GM21360 (cell line): ENCODE results near the gene PIP4K2A.
"Not testable (repeated sequence)": the region's sequence is repeated elsewhere in the genome, so short reads cannot be mapped to it uniquely, and the experiment has no call there.

Experiments
- ATAC-seq: cut with Tn5 transposase; IDR thresholded peaks from one replicate; pipeline ENCODE4 v1.9.1; 2021; ENCODE audit warnings: mild to moderate bottlenecking, moderate library complexity; ENCODE audit not compliant: unreplicated experiment

PIP4K2A gene

DNA sequence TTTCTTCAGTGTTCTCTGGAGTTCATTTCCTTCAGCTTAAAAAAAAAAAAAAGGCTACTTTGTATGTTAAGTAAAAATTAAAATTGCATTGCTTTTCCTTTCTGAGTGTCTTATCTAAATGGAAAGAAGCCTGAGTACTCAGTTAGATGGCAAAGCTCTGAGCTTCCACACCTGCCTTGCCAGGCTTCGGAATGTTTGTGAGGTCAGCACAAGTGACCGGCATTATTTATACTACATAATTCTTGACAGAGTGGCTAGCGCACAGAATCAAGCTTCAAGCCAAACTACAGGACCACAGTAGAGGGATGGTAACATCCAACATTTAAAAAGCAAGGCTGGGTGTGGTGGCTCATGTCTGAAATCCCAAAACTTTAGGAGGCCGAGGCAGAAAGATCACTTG lies 17.3 kb downstream of the PIP4K2A start:
- ATAC-seq, result no peak

DNA sequence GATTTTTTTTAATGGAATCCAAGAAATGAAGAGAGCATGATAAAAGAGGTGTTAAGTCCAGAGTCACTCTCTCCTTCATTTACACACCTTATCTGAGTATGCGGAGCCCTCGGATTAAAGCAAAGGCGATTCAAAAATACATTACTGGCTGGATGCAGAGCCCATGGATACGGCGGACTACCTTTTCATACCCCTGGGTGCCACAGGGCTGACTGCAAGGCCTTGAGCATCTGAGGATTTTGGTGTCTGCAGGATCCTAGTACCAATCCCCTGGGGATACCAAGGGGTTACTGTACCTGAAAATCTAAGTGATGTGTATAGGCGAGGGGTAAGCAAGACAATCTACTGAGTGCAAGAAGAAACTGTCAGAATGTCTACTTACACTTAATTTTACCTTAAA lies 20.5 kb downstream of the PIP4K2A start:
- ATAC-seq, result no peak

DNA sequence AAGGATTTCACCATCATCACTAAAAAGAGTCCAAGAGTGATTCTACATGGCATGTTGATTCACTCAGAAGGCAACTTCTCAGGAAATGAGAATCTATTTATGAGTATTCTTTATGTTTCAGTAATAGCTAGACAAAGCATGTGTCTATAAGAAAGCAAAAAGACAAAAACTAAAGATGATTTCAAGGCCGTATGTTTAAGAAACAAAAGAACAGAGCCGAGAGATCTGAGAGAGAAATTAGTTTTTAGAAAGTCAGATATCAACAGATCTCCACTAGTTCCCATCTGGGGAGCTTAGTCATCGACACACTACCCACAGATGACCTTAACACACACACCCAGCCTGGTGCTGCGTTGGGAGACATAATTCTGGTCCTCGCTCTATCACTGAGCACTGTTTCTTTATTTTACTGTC lies 21.0 kb downstream of the PIP4K2A start:
- ATAC-seq, result peak; percentile 56

DNA sequence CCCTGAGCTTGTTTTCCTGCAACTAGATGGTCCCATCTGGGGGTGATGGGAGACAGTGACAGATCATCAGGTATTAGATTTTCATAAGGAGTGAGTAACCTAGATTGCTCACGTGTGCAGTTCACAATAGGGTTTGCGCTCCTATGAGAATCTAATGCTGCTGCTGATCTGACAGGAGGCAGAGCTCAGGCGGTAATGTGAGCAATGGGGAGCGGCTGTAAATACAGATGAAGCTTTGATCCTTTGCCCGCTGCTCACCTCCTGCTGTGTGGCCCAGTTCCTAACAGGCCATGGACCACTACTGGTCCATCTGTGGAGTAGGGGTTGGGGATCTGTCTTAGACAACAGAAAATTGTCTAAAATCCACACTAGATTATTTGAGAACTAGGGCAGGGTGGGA lies 22.3 kb downstream of the PIP4K2A start:
- not testable (repeated sequence) for ATAC-seq

DNA sequence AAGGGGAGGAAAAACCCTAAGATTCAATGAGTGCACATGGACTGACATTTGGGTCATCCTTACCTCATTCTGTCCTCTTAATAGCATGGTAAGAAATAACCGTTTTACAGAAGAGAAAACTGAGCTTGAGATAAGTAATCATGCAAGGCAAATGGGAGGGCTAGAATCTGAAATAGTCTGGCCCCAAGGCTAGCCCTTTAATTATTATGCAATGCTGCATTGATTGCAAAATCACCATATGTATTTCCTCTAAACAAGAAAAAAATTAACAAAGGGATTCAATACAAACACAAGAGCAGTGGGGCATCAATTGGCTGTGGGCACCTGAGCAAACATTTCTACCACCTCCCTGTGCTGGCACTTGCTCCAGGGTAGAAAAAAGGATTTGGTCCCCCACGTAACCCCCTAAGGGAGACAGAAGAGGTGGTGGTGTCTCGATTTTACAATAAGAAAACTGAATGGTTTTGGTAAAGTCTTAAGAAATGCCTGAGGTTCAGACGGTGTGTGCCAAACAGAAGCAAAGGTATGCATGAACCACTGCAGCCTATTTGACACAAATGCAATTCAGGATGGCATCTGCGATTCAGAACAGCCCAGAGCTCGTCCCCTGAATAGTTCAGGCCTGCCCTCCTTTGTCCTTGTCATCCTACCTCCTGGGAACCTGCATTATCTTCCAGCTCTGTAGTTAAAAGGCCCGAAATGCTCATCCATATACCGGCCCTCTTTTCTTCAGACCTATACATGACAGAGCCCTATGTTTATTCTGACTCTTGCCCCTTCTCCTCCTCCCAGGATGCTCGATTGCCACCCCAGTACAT lies 23.6 kb downstream of the PIP4K2A start:
- no peak for ATAC-seq

DNA sequence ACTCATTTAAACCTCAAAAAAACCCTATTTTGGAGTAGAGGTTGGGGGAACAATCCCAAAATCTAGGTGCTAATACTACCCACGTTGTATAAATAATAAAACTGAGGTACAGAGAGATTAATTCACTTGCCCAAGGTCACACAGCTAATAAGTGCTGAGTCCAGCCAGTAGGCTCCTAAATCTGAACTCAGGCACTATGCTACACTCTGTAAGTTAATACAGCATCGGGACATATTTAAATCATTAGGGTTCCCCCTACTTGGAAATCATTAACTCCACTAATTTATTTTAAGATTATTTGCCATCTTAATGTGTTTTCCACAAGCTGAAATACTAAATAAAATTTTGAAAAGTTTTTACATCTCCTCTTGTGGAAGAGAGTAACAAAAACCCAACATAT lies 24.2 kb downstream of the PIP4K2A start:
- no peak for ATAC-seq

DNA sequence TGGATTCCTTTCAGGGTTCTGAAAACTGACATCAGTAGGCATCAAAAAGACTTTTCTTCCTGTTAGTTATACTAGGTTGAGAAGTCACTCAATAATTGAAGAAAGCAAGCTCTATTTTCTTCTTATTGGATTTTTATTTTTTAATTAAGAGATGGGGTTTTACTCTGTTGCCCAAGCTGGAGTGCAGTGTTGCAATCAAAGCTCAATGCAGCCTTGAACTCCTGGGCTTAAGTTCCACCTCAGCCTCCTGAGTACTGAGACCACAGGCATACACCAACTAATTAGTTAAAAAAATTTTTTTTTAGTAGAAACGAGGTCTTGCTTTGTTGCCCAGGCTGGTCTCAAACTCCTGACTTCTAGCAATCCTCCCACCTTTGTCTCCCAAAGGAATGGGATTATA lies 28.0 kb downstream of the PIP4K2A start:
- ATAC-seq, result no peak

DNA sequence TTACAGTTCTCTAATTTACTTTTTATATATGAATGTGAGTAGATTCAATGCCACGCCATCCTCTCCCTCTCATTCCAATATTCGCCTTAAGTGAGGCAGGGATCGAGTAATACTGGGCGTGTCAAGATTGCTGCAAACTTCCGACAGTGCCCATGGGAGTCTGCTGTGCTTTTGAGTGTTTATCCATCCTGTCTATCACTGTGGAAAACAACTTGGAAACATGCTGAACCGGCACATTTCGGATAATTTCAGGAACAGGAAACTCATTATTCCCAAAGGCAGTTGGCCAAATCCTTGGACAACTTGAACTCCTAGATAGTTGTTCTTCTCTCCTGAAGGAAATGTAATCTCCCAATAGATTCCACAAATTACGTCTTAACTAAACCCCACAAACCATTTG lies 28.5 kb downstream of the PIP4K2A start:
- ATAC-seq, result no peak

DNA sequence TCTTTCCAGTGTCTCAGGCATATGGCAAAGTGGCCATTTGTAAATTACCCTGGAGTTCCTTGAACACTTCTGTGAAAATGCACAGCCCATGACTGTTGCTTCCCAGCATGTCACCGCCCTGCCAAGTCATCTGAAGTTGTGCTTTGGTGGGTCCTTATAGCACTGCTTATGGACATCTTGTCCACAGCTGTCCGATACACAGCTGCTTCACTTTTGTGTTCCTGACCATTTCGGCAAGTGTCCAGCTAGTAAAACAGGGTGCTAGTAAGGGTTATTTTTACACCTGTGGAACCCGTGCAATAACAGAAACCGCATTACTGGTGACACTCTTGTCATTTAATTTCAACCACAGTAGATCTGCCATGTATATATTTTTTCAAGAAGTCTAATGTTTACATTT lies 29.7 kb downstream of the PIP4K2A start:
- ATAC-seq, result no peak

DNA sequence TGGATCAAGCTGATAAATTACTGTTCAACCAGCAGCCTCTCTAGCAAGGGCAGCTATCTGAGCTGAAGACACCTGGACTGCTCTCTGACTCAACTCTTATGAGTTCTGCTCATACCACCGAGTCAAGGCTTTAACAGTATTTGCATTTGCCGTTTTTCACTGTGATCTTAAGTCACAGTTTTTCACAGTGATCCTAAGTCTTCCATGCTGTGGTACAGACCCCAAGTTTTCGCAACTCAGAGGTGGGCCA lies 31.3 kb downstream of the PIP4K2A start:
- ATAC-seq, result peak; percentile 54

DNA sequence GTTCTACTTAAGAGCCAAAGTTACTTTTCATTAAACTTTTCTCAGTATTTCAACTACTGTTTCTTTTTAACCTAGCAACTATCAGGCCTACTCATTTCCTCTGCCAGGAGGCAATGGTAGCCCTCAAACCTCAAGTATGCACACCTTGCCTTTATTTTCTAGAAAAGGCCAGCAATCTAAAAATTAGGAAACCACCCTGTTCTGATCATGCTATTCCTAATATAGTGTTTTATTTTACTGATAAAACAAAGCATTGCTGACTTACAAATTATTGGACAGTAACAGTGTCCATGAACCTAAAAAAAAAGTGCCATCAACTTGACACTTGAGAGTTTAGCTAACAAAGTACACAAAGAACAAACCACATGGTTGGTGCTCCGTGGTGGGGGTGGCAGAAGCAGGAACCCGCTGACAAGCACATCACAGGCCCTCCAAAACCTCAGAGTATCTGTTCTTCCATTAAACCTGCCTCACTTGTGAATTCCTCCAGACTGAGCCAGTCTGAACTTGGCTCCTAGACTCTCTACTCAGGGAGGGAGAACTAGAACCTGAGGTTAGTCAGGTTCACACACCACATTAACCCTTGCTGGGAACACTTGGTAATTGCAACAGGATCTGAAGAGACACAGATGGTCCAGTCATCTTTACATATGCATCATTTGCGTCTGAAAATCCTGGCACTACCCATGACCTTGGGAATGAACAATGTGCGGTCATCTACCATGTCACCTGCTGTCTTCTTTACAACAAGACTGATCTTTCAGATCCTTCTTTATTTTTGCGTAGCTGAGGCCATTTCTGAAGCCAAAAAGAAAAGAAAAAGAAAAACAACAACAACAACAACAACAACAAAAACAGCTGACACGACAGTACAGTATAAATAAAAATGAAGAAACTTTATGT lies 31.9 kb downstream of the PIP4K2A start:
- no peak for ATAC-seq

DNA sequence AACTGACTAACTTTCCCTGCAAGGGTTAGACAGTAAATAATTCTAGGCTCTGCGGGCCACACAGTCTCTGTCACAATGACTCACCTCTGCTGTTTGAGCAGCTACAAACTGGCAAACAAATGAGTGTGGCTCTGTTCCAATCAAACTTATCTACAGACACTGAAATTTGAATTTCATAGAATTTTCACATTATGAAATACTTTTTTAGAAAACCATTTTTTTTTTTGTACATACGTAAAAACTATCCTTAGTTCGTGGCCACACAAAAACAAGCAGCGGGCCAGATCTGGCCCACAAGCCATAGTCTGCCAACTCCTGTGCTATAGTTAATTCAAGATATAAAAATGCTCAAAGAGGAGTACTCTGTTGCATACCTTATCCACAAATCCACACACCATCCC lies 32.6 kb downstream of the PIP4K2A start:
- ATAC-seq, result no peak

DNA sequence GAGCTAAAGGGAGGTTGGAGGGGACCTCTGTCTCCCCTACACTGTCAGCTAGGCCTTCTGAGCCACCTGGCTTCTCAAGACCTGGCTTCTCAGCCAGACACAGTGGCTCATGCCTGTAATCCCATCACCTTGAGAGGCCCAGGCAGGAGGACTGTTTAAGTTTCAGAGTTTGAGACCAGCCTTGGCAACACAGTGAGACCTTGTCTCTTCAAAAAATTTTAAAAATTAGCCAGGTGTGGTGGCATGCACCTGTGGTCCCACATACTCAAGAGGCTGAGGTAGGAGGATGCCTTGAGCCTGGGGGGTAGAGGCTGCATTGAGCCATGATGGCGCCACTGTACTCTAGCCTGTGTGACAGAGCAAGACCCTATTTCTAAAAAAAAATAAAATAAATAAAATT lies 33.1 kb downstream of the PIP4K2A start:
- ATAC-seq, result no peak

DNA sequence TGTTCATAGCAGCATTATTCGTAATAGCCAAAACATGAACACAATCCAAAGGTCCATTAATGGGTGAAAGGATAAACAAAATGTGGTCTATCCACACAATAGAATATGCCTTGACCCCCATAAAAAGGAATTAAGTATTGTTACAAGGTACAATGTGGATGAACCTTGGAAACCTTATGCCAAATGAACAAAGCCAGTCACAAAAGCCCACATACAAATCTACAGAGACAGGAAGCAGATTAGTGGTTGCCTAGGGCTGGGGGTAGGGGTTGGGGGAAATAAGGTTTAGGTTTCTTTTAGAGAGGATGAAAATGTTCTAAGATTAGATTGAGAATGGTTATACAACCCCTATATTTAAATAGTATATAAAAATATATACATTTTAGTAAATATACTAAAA lies 34.8 kb downstream of the PIP4K2A start:
- ATAC-seq, result no peak

DNA sequence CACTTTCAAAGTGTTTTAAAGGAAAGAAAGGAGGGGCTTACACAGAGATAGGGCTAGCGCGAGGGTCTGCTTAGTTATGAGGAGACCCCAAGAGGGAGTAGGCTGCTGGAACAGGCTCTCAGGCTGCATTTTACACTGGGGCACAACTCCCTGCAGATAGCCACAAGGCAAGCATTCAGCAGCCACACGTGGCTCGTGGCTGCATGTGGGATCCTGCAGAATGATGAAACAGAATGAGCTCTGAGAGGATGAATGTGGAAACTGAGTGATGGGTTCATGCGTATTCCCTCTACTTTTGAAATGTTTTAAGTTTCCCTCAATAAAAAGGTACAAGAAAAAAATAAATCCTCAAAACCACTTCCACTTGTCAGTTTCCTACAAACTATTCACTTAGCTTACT lies 37.0 kb downstream of the PIP4K2A start:
- ATAC-seq, result no peak

DNA sequence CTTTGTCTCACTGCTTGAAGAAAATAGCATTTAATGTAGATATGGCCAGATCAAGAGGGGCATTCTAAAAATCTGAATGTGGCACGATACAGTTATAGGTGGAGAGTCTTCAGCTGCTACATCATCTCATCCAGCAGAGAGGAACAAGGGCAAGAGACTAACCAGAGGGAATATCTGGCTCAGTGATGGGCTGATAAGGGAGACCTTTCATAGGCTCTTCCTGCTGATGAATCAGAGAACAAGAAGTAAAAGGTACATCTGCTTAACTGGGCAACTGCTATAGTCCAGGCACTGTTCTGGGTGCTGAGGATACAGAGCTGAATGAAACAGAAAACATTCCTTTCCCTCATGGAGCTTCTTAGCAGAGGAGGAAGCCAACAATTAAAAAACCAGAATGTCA lies 37.9 kb downstream of the PIP4K2A start:
- no peak for ATAC-seq

DNA sequence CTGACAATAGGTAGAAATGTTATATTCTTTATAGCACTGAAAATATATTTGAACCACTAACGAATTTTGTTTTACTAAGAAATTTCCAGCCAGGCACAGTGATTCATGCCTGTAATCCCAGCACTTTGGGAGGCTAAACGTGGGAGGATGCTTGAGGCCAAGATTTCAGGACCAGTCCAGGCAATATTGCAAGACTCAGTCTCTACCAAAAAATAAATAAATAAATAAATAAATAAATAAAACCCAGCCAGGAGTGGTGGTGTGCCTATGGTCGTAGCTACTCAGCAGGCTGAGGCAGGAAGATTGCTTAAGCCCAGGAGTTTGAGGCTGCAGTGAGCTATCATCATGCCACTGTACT lies 39.8 kb downstream of the PIP4K2A start:
- ATAC-seq, result no peak

DNA sequence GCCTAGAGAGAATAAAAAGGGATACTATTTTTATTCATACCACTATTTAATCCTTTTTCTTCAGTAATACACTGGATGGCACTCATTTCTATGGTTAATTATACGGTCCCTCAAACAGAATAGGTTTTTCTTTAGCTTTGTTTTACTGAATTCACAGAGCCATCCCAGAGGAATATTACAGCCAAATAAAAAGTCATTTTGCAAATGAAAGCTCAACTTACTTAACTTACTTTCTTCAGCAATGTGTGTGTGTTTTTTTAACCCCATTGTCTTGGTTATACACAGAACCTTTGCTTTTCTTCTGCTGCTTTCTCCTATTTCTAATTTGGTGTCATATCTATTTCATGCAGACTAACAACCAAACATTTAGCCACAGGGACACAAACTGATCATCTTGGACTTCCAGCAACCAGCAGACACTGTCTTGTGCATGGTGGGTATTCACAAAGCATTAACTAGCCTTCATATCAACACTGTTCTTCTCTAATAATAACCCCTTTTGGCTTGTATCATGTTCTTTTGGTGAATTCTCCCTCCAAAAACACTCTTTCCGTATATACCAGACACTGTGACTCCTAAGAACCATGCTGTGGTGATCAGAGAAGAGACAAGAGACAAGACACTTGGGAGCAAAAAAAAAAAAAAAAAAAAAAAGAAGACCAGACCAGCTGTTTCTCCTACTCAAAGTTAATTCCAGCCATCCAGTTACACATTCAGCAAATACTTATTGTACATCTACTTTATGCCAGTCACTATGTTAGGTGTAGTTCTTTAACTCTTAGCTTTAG lies 40.4 kb downstream of the PIP4K2A start:
- no peak for ATAC-seq

DNA sequence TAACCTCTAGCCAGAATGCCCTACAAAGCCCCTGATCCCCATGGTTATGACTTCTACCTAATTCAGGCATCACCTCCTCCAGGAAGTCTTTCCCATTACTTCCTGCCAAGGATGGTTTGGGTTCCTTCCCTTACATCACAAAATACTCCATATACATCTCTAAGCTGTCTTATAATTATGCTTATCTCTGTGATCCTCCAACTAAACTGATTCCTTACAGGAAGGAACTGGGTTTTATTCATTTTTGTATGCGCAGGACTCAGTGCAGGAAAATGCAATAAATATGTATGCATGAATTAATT lies 41.3 kb downstream of the PIP4K2A start:
- ATAC-seq, result no peak

DNA sequence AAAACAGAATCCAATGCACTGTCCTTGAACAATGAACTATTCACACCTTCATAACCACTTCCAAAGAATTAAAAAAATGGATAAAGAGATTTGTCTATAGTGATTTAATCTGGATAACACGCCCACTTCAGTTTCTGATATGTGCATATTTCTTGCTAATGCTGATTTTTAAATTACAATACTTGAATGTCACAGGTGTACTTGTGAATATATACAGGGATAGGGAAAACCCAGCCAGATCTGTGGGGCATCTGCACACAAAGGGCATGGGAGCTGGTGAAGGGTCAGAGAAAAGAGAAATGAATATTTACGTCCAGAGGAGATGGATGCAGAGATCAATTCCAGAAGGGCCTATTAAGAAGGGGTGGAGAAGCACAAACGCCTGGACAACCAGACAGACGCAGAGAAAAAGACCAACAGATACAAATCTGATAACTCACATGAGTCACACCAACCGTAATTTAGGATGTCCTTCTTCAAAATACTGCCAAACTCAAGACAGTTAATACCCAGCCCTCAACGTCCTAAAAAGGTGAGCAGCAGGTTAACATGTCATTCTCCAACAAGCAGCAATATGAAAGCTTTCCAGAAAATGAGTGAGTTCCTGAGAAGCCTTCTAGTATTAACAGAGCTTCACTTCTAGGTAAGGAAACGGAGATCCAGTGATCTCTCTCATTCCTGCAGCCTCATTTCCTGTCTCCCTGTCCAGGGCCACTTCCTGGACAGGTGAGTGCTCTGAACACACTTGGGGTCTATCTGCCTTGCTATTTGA lies 41.9 kb downstream of the PIP4K2A start:
- no peak for ATAC-seq

DNA sequence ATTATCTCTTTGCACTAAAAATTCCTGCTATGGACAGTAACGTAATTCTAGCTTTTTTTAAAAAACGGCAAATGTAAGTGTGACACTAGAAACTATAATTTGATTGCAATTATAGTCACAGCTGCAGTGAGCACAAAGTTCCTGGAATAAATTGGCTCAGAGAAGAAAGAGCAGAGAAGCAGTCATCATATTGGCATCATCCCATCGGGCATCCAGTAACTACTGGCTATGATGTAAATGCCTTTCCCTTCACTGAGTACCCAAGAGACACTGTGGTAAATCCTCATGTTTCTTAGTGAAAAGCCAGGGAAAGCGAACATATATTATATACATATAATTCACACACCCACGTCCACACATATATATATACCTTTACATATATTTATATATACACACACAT lies 43.6 kb downstream of the PIP4K2A start:
- ATAC-seq, result no peak
